K562 (cell line): Measurements from ENCODE around the gene PRCD. TPM values are rescaled to one million over a fixed set of nuclear protein-coding genes. Genes with fewer than 3 reads are reported as not detected.

ENCODE experiments used
- ATF1 ChIP-seq, 2 experiments: fragments of 450-650 bp in 1 of 2; IDR thresholded peaks; 2 replicates each; pipeline ENCODE4 v1.6.1; 2016; ENCODE audit warnings: missing compliant biosample characterization in 1 of 2, missing genetic modification characterization in 1 of 2
- CREM ChIP-seq: IDR thresholded peaks from 2 replicates; pipeline ENCODE4 v1.6.1; 2014; ENCODE audit warnings: antibody characterized with exemption, low read depth
- EP300 ChIP-seq: IDR thresholded peaks from 2 replicates; pipeline ENCODE4 v1.6.1; 2012; ENCODE audit warnings: low read length, improper control_type of control experiment
- FUS ChIP-seq: fragments of 200-400 bp; formaldehyde crosslinking; optimal IDR thresholded peaks from 2 replicates; pipeline ENCODE3; 2017; ENCODE audit warnings: low read depth, low read length
- HDGF ChIP-seq: fragments of 450-650 bp; IDR thresholded peaks from 2 replicates; pipeline ENCODE4 v1.6.1; 2016
- ILK ChIP-seq: fragments of 450-650 bp; IDR thresholded peaks from 2 replicates; pipeline ENCODE4 v1.6.1; 2016; ENCODE audit warnings: missing genetic modification characterization, low read depth, mild to moderate bottlenecking, missing compliant biosample characterization, moderate library complexity, borderline replicate concordance
- JUN ChIP-seq, 2 experiments: sonication (generic) in 1 of 2; formaldehyde crosslinking in 1 of 2; IDR thresholded peaks; 2 replicates each; pipeline versions ENCODE4 v1.6.1 to v1.8.0; 2012 to 2022; ENCODE audit warnings: borderline replicate concordance in 2 of 2, mild to moderate bottlenecking in 2 of 2, improper control_type of control experiment in 1 of 2, low read depth in 1 of 2, low read length in 1 of 2, missing genetic modification reagents in 1 of 2
- KLF16 ChIP-seq: IDR thresholded peaks from 2 replicates; pipeline ENCODE4 v1.6.1; 2016; ENCODE audit warnings: antibody characterized with exemption
- POLR2B ChIP-seq: fragments of 450-650 bp; IDR thresholded peaks from 2 replicates; pipeline ENCODE4 v1.6.1; 2018; ENCODE audit warnings: low read depth; ENCODE audit not compliant: partially characterized antibody
- SAP30 ChIP-seq: fragments of 200-600 bp; sonication (generic); IDR thresholded peaks from 2 replicates; pipeline ENCODE4 v1.6.1; 2012; ENCODE audit warnings: borderline replicate concordance, low read depth, mild to moderate bottlenecking, moderate library complexity, low read length, control low read depth, inconsistent platforms; ENCODE audit not compliant: insufficient read depth, poor library complexity, severe bottlenecking
- SP1 ChIP-seq: sonication (generic); formaldehyde crosslinking; IDR thresholded peaks from 2 replicates; pipeline ENCODE4 v1.8.1; 2022; ENCODE audit warnings: mild to moderate bottlenecking, missing genetic modification reagents
- ZBTB7A ChIP-seq: IDR thresholded peaks from 2 replicates; pipeline ENCODE4 v1.6.1; 2011; ENCODE audit warnings: low read depth, mild to moderate bottlenecking, low read length, moderate library complexity, borderline replicate concordance; ENCODE audit not compliant: control insufficient read depth
- ZNF232 ChIP-seq: sonication (generic); formaldehyde crosslinking; IDR thresholded peaks from 2 replicates; pipeline ENCODE4 v1.8.0; 2022; ENCODE audit warnings: mild to moderate bottlenecking, missing genetic modification reagents
- ZNF41 ChIP-seq: fragments of 250-450 bp; sonication (Bioruptor Pico); conservative IDR thresholded peaks from 2 replicates; pipeline ENCODE4 v1.4.0; 2020; ENCODE audit warnings: mild to moderate bottlenecking
- ZNF766 ChIP-seq: fragments of 200-800 bp; sonication (Bioruptor generic); conservative IDR thresholded peaks from 2 replicates; pipeline ENCODE4 v1.6.1; 2016; ENCODE audit warnings: missing genetic modification characterization, missing compliant biosample characterization
- polyA plus RNA-seq, 8 experiments: library from polyadenylated mRNA; depleted of rRNA in 4 of 8; stranded (reverse) in 5 of 8; unstranded in 3 of 8; fragments of >200 nt; fragmentation: Nextera tagmentation in 2 of 8; fragmentation: Illumina TruSeq in 1 of 8; extraction: Ambion mirVana in 2 of 8; extraction: Trizol in 1 of 8; gene quantifications; 2 replicates each; pipeline versions ENCODE4 v1.2.1 to v1.2.3, GENCODE V29; 2011 to 2014; ENCODE audit warnings: inconsistent platforms in 1 of 8, missing spikeins in 1 of 8
- total RNA-seq, 7 experiments: library from RNA; depleted of rRNA in 6 of 7; stranded (reverse); fragments of >200 nt in 6 of 7; fragmentation: Illumina TruSeq in 2 of 7; extraction: Trizol in 2 of 7; gene quantifications; 2 replicates each; pipeline versions ENCODE4 v1.2.1 to v1.2.3, GENCODE V29; 2011 to 2021; ENCODE audit warnings: low replicate concordance in 1 of 7
- TF ChIP-seq, protein P1 (sequence below): conservative IDR thresholded peaks from 2 replicates; pipeline ENCODE4 v1.6.1; 2011; ENCODE audit warnings: low read depth, mild to moderate bottlenecking, low read length; ENCODE audit not compliant: control insufficient read depth
- TF ChIP-seq, protein P2 (sequence below), 2 experiments: fragments of 250-450 bp in 1 of 2; fragments of 450-650 bp in 1 of 2; sonication (Bioruptor Pico) in 1 of 2; IDR thresholded peaks; 2 replicates each; pipeline versions ENCODE4 v1.6.1 to v1.8.0; 2016 to 2021; ENCODE audit warnings: mild to moderate bottlenecking in 2 of 2, moderate library complexity in 2 of 2, missing compliant biosample characterization in 1 of 2, missing genetic modification characterization in 1 of 2
- TF ChIP-seq, protein P3 (sequence below): sonication (generic); formaldehyde crosslinking; IDR thresholded peaks from 2 replicates; pipeline ENCODE4 v1.8.1; 2023; ENCODE audit warnings: mild to moderate bottlenecking, missing genetic modification reagents, moderate library complexity
- TF ChIP-seq, protein P4 (sequence below): fragments of 200-800 bp; sonication (Bioruptor generic); IDR thresholded peaks from 2 replicates; pipeline ENCODE4 v1.6.1; 2017; ENCODE audit warnings: missing genetic modification characterization, missing compliant biosample characterization

The PRCD gene
- total and polyA plus RNA-seq, 9 of the 15 experiments (the other 6 are each of a cell fraction or from before 2014, with no cell fraction given) = 0.20 to 0.25 (median 0.21) TPM; not detected in 6

DNA sequence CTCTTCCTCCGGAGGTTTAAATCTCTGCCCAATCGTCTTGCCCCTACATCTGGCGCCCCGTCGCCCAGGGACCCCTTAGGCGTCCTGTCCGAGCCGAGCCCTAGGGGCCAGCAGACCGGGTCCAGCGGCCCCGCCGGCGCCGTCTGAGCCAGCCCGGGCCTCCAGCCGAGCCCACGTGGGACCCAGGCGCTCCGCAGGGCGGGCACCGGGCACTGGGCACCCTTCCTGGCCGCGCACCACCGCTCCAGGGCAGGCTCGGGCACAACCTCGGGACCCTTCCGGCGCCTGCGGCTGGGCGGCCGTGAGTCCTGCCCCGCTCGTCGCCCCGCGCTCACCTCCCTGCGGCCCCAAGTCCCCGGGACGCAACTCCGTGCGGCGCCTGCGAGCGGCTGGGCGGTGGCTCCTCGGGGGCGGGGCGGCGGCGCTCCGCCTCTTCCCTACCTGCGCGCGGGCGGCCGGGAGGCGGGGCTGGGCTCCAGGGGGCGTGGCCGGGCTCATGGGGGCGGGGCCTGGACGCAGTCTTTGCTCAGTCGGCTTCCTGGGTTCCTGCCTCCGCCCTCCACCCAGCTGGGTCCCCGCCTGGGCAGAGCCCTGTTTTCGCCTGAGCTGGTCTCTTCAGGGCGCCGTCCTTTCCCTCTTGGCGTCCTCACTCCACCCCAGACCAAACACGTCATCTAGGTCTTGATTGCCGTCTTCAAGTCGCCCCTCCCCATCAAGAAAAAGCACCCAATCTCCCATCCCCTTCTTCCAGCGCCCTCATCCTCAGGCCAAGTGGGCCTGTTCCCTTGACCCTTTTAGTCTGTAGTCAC, 38.6 kb upstream of the PRCD start, which contains the start of gene RHBDF2 (continued):
- TF ChIP-seq ZNF41 (no peak), FUS (peak; percentile 53), ZNF766 (CRISPR knock-in tag) (no peak), ZNF232 (no peak), CREM (peak; percentile 23; the same call in 1 of the 2 replicates), JUN (IDR thresholded peaks at IDR 0.05; ENCODE audit: borderline replicate concordance, low read depth, low read length) (no peak), JUN (CRISPR knock-in tag; IDR thresholded peaks at IDR 0.05; ENCODE audit: borderline replicate concordance) (0 out of 2 replicates have a peak, but pooled peaks have one; percentile 43), KLF16 (no peak), ATF1 (CRISPR knock-in tag; IDR thresholded peaks at IDR 0.05) (no peak), ATF1 (tag; IDR thresholded peaks at IDR 0.05) (peak; percentile 38), HDGF (0 out of 2 replicates have a peak, but pooled peaks have one; percentile 74), ILK (tag) (no peak), SAP30 (peak; percentile 52), EP300 (no peak), SP1 (peak; percentile 55; the same call in 1 of the 2 replicates), POLR2B (peak; percentile 43), ZBTB7A (peak; percentile 52; the same call in 1 of the 2 replicates)
- TF ChIP-seq, protein P1, sequence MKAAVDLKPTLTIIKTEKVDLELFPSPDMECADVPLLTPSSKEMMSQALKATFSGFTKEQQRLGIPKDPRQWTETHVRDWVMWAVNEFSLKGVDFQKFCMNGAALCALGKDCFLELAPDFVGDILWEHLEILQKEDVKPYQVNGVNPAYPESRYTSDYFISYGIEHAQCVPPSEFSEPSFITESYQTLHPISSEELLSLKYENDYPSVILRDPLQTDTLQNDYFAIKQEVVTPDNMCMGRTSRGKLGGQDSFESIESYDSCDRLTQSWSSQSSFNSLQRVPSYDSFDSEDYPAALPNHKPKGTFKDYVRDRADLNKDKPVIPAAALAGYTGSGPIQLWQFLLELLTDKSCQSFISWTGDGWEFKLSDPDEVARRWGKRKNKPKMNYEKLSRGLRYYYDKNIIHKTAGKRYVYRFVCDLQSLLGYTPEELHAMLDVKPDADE = peak; percentile 68; the same call in 1 of the 2 replicates
- TF ChIP-seq, protein P2, sequence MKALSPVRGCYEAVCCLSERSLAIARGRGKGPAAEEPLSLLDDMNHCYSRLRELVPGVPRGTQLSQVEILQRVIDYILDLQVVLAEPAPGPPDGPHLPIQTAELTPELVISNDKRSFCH (CRISPR knock-in tag; IDR thresholded peaks at IDR 0.05) = no peak
- TF ChIP-seq, protein P2 (tag; IDR thresholded peaks at IDR 0.05) = peak; percentile 46; the same call in 1 of the 2 replicates
- TF ChIP-seq, protein P3, sequence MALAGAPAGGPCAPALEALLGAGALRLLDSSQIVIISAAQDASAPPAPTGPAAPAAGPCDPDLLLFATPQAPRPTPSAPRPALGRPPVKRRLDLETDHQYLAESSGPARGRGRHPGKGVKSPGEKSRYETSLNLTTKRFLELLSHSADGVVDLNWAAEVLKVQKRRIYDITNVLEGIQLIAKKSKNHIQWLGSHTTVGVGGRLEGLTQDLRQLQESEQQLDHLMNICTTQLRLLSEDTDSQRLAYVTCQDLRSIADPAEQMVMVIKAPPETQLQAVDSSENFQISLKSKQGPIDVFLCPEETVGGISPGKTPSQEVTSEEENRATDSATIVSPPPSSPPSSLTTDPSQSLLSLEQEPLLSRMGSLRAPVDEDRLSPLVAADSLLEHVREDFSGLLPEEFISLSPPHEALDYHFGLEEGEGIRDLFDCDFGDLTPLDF = 0 out of 2 replicates have a peak, but pooled peaks have one; percentile 13
- TF ChIP-seq, protein P4, sequence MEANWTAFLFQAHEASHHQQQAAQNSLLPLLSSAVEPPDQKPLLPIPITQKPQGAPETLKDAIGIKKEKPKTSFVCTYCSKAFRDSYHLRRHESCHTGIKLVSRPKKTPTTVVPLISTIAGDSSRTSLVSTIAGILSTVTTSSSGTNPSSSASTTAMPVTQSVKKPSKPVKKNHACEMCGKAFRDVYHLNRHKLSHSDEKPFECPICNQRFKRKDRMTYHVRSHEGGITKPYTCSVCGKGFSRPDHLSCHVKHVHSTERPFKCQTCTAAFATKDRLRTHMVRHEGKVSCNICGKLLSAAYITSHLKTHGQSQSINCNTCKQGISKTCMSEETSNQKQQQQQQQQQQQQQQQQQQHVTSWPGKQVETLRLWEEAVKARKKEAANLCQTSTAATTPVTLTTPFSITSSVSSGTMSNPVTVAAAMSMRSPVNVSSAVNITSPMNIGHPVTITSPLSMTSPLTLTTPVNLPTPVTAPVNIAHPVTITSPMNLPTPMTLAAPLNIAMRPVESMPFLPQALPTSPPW (CRISPR knock-in tag) = peak; percentile 69
